ENCODE results near the gene NRXN2.

Gene NRXN2

GRCh38 chr11:64583296-64584262, 139.4 kb downstream of the NRXN2 start:
- DNase-seq: no peak

DNA sequence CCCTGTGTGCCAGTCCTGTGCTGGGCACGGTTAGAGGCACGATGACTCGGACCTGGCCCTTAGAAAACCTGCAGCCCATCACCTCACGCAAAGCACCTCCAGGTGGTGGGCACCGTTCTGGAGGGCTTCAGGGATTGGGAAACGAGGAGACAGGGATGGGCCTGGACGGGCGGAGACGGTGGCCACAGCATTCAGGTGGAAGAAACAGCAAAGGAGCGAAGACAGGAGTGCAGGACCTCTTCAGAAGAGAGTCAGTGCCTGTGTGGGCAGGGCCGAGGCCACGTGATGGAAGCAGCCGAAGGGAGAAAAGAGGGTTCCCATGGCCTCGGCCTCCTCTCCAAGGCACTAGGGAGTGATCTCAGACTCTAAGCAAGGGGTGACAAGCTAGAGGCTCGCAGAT, 140.1 kb downstream of the NRXN2 start:
- DNase-seq: no peak

- DNase-seq: no peak
Measured at GRCh38 chr11:64581057-64581523, 141.9 kb downstream of the NRXN2 start.

DNA sequence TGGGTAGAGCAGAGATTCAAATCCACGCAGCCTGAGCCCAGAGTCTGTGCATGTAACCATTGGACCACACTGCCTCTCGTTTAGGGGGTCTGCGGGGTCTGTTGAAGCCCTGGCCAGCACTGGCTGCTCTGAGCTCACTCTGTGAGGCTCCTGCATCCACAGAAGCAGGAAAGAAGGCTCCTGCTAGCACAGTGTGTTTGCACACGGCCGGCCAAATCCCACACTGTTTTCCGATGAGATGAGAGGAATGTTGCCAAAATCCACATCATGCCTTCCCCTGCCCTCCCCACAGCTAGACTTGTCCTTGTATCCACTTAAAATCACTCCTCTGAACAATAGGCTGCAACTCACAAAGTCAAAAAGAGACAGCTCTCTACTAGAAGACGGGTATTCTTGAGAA, 142.6 kb downstream of the NRXN2 start:
- DNase-seq: no peak

- no peak for DNase-seq
Measured at GRCh38 chr11:64577202-64577601, 145.8 kb downstream of the NRXN2 start.

DNA sequence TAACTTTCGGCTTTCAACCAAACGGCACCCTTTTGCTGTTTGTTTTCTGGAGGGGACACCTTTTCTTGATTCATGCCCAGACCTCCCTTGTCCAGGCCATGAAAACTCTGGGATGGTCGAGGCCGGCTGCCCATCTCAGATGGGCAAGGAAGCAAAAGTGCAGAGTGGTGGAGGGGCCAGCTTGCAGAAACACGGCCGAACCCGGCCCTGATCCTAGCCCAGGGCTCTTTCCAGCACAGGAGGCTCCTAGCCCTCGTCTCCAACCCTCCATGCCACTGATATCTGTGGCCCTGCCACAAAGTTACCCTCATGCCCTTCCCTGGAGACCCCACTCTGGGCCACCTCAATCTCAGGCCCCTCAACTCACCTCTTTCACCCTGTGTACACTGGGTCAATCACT, 150.9 kb downstream of the NRXN2 start:
- no peak for DNase-seq

DNA sequence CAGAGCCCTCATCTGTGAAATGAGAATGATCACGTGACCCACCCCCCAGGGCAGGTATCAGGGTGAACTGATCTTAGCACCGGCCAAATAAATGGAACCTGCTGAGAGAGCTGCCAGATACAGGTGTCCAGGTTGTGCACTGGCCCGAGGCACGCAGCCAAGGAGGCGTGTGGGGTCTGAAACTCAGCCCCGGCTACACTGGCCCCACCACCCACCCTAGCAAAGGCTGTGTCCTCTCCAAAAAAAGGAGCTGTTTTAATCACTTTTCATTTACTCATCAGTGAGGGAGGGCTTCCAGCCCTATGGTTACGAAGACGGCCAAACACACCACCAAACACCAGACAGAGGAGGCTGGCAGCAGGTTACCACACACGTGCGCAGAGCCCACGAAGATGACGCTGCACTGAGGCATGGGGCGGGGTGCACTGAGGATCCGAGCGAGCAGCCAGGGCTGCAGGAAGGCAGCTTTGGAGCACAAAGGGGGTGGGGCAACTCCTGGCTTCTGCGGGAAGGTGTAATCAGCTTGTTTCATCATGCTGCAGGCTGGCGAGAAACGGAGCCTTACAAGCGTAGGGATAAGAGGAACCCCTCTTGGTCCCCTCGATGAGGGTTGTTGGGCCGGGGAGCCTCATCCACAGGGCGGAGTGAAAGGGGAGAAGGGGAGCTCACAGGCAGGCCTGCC, 151.4 kb downstream of the NRXN2 start:
- DNase-seq: no peak

GRCh38 chr11:64571050-64571409, 152.0 kb downstream of the NRXN2 start:
- DNase-seq: no peak

GRCh38 chr11:64570341-64570740, 152.7 kb downstream of the NRXN2 start:
- no peak for DNase-seq

DNA sequence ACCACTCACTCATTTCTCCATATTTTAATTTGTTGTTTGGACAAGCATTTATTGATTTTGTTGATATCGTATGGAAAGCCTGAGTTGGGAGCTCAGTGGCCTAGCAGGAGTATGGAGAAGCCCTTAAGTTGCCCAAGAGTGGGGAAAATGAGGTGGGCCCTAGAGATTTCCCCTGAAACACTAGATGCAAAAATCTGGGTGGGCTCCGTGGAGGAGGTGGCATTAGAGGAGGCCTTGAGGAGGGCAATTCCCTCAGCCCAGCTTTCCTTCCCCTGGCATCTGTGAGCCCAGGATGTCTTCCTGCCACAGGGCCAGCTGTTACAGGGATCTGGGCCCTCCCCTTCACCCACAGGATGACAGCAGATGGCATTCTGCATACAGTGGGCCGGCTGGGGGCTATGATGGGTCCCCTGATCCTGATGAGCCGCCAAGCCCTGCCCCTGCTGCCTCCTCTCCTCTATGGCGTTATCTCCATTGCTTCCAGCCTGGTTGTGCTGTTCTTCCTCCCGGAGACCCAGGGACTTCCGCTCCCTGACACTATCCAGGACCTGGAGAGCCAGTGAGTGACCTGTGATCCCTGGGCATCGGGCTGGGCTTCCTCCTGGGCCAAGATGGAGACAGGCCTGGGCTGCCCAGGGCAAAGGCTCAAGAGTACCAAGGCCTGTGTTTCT, 153.6 kb downstream of the NRXN2 start:
- DNase-seq: no peak

GRCh38 chr11:64568584-64569140, 154.3 kb downstream of the NRXN2 start:
- DNase-seq: no peak

DNA sequence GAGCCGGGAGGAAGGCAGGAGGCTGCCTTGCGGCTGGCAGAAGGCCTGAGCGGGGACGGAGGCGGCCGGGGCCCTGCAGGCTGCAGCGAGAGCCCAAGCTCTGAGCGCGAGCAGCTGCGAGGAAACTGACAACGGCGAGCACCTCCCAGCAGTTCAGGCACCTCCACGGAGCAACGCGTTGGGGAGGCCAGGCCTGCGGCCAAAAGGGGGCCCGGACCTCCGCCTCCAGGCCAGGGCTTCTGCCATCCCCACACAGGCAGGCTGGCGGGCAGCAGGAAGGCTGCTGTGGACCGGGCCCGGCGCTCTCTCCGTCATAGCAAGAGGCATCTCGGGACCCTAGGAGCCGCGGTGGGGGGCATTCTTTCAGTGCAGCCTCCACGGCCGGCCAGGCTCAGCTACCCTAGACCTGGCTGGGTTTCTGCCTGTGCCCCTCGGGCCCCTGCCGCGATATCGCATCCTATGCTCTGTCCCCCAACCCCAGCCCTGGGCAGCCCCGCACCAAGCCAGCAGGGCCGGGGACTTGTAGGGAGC, 154.9 kb downstream of the NRXN2 start:
- no peak for DNase-seq

DNA sequence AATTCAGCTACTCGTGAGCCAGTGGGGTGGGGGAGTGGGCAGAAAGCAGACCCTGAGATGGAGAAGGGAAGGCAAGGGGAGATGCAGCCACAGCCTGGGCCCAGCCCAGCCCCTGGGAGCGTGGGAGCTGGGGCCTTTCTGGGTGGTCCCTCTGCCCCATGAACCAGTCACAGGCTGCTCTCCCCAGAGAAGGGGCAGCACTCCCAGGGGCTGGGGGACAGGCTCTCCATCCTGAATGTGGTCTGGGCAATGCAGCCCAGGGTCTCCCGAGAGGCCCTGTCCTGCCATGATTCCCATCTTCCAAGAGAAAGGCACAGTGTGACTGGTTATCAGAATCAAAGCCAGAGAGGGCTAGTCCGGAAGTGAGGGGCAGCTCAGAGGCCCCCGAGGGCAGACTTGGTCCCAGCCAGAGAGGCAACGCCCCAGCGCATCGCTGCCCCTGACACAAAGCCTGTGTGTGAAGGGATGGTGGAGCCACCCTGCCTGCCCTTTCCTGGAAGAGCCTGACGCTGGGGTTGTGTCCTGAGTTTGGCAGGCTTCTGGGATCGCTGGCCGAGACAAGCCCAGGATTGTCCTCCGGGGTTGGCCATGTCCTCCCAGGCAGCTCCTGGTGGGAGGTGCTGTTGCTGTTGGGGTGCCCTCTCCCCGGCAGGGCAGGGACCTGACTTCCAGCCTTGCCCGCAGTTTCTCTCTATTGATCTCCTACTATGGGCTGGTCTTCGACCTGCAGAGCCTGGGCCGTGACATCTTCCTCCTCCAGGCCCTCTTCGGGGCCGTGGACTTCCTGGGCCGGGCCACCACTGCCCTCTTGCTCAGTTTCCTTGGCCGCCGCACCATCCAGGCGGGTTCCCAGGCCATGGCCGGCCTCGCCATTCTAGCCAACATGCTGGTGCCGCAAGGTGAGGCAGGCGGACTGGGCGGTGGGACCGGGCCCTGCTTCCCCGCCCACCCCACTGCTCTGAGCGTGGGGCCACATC, 155.8 kb downstream of the NRXN2 start:
- no peak for DNase-seq

GRCh38 chr11:64566042-64566914, 156.7 kb downstream of the NRXN2 start:
- DNase-seq: peak; percentile 35

GRCh38 chr11:64564947-64565889, 157.8 kb downstream of the NRXN2 start:
- DNase-seq: no peak

DNA sequence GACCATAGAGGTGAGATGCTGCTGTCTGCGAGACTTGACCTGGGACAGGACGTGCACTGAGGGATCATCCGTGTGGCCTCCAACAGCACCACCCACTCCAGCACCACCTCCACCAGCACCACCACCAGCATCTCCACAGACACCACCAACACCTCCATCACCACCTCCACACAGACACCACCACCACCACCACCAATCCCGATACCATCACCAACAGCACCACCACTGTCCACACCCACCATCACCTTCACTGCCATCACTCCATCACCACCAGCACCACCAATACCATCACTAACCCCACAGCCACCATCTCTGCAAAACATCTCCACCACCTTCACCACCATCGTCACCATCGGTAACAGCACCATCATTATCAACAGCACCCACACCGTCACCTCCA, 158.6 kb downstream of the NRXN2 start:
- DNase-seq: no peak

- no peak for DNase-seq
Measured at GRCh38 chr11:64563966-64564365, 159.0 kb downstream of the NRXN2 start.

DNA sequence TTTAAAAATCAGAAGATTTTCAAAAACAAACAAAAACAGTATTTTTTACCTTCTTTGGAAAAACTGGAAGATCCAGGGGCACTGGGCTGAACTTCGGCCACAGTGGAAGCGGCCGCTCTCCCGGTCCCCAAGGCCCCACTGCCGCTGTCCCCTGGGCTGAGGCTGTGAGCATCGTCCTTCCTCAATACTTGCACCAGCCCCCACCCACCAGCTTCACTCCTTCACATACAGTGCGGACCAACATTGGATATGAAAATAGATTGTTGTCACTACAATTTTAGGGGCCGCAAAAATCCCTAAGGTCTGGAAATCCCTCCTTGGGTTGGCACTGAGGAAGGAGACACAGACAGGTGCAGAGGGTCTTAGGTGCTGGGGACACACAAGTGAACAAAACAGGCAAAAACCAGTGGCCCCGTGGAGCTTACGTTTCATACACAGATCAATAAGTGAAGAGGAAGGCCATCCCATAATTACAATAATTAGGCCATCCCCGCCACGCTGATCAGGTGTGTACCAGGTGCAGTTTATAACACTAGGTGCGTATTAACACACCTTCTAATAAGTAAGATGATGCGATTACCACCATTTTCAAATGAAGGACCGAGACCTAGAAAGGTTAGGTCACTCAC, 160.2 kb downstream of the NRXN2 start:
- DNase-seq: no peak

Data from activated naive CD4-positive, alpha-beta T cell treated with Interleukin-2 at 50 U/mL for 16 hours (primary cell).